KMS-11 (cell line): Measurements from ENCODE around the gene CARD6.

Experiments used
- H2AFZ ChIP-seq: fragments of 200-600 bp; sonication (generic); 2 replicates; pipeline ENCODE4 v1.6.1; 2016; ENCODE audit warnings: antibody characterized with exemption, mixed run types, low read depth
- H3K27ac ChIP-seq: fragments of 200-600 bp; sonication (generic); 2 replicates; pipeline ENCODE4 v1.6.1; 2016; ENCODE audit warnings: mild to moderate bottlenecking, mixed run types
- H3K27me3 ChIP-seq: fragments of 200-600 bp; sonication (generic); 2 replicates; pipeline ENCODE4 v1.6.1; 2017; ENCODE audit warnings: mild to moderate bottlenecking, low read depth, mixed run types, moderate library complexity; ENCODE audit not compliant: insufficient read depth
- H3K36me3 ChIP-seq: fragments of 200-600 bp; sonication (generic); 2 replicates; pipeline ENCODE4 v1.6.1; 2017; ENCODE audit warnings: mild to moderate bottlenecking, mixed run types; ENCODE audit not compliant: insufficient read depth
- H3K4me1 ChIP-seq: fragments of 200-600 bp; sonication (generic); 2 replicates; pipeline ENCODE4 v1.6.1; 2016; ENCODE audit warnings: mild to moderate bottlenecking, low read depth, mixed run types; ENCODE audit not compliant: poor library complexity, severe bottlenecking
- H3K4me2 ChIP-seq: fragments of 200-600 bp; sonication (generic); 2 replicates; pipeline ENCODE4 v1.7.0; 2016; ENCODE audit warnings: mild to moderate bottlenecking, mixed run types
- H3K4me3 ChIP-seq: fragments of 200-600 bp; sonication (generic); IDR thresholded peaks from 2 replicates; pipeline ENCODE4 v1.6.1; 2017; ENCODE audit warnings: low read depth, low read length, mixed read lengths; ENCODE audit not compliant: insufficient read depth
- H3K79me2 ChIP-seq: fragments of 200-600 bp; sonication (generic); 2 replicates; pipeline ENCODE4 v1.6.1; 2016; ENCODE audit warnings: low read depth, mixed run types; ENCODE audit not compliant: insufficient read depth
- H3K9ac ChIP-seq: fragments of 200-600 bp; sonication (generic); 2 replicates; pipeline ENCODE4 v1.6.1; 2016; ENCODE audit warnings: mild to moderate bottlenecking, mixed run types
- H4K20me1 ChIP-seq: fragments of 200-600 bp; sonication (generic); 2 replicates; pipeline ENCODE4 v1.6.1; 2016; ENCODE audit warnings: mild to moderate bottlenecking, mixed run types; ENCODE audit not compliant: insufficient read depth
- CTCF ChIP-seq: fragments of 200-600 bp; sonication (generic); conservative IDR thresholded peaks from 2 replicates; pipeline ENCODE4 v1.6.1; 2017; ENCODE audit warnings: low read depth, mild to moderate bottlenecking, antibody characterized with exemption, low read length, moderate library complexity, mixed read lengths

The CARD6 gene

GRCh38 chr5:40799258-40799657 lies 41.9 kb upstream of the CARD6 start:
- Histone ChIP-seq H3K36me3 (no peaks in the 10 kb centered on the region), H3K27me3 (peaks cover 10% of the 10 kb centered on the region), H4K20me1 (no peaks in the 10 kb centered on the region), H3K4me3 (no peak overlapping the region), H3K4me2 (peak overlapping the region; percentile 68), H3K27ac (no peak overlapping the region), H3K9ac (no peak overlapping the region; the same call in 1 of the 2 replicates), H2AFZ (no peak overlapping the region), H3K4me1 (peaks cover 16% of the 10 kb centered on the region), H3K79me2 (peaks cover 32% of the 10 kb centered on the region)
- TF ChIP-seq CTCF, result no peak

GRCh38 chr5:40801771-40802562 lies 39.2 kb upstream of the CARD6 start:
- Histone ChIP-seq H3K4me2 (no peak overlapping the region), H3K27ac (no peak overlapping the region)
- TF ChIP-seq CTCF, result no peak

GRCh38 chr5:40812125-40812524 lies 29.0 kb upstream of the CARD6 start:
- H3K4me3 ChIP-seq, result no peak overlapping the region
- TF ChIP-seq CTCF, result no peak
- peaks cover 9% of the 10 kb centered on the region for H3K4me1 ChIP-seq
- H3K79me2 ChIP-seq, result no peaks in the 10 kb centered on the region
- no peak overlapping the region for H3K27ac ChIP-seq
- no peaks in the 10 kb centered on the region for H3K36me3 ChIP-seq
- no peaks in the 10 kb centered on the region for H4K20me1 ChIP-seq
- no peaks in the 10 kb centered on the region for H3K27me3 ChIP-seq
- H2AFZ ChIP-seq, result no peak overlapping the region
- H3K4me2 ChIP-seq, result no peak overlapping the region
- H3K9ac ChIP-seq, result no peak overlapping the region

More at GRCh38 chr5:40801771-40802562, 39.2 kb upstream of the CARD6 start:
- Histone ChIP-seq H2AFZ (no peak overlapping the region), H3K9ac (no peak overlapping the region), H3K36me3 (no peaks in the 10 kb centered on the region), H3K27me3 (peaks cover 10% of the 10 kb centered on the region), H4K20me1 (no peaks in the 10 kb centered on the region), H3K4me3 (no peak overlapping the region), H3K4me1 (peaks cover 10% of the 10 kb centered on the region), H3K79me2 (peaks cover 5% of the 10 kb centered on the region)

GRCh38 chr5:40813698-40814281 lies 27.4 kb upstream of the CARD6 start:
- H3K79me2 ChIP-seq, result no peaks in the 10 kb centered on the region
- H3K4me3 ChIP-seq, result no peak overlapping the region
- TF ChIP-seq CTCF, result no peak
- H2AFZ ChIP-seq, result no peak overlapping the region
- no peak overlapping the region for H3K9ac ChIP-seq
- H4K20me1 ChIP-seq, result no peaks in the 10 kb centered on the region
- no peak overlapping the region for H3K27ac ChIP-seq
- H3K4me2 ChIP-seq, result no peak overlapping the region
- H3K36me3 ChIP-seq, result no peaks in the 10 kb centered on the region
- no peaks in the 10 kb centered on the region for H3K4me1 ChIP-seq
- H3K27me3 ChIP-seq, result no peaks in the 10 kb centered on the region
